ENCODE data around the gene LIPE.

Gene LIPE

GRCh38 chr19:42386974-42387707, 40.0 kb downstream of the LIPE start:
- Histone ChIP-seq H2AFZ (ENCODE audit: low read length) (peak overlapping the region; percentile 87), H4K20me1 (ENCODE audit: insufficient read depth, low read length, poor library complexity, severe bottlenecking) (no peaks in the 10 kb centered on the region), H3K4me3 (ENCODE audit: low read length, poor library complexity, severe bottlenecking) (peak overlapping the region; percentile 44), H3K27me3 (ENCODE audit: insufficient read depth, low read length, poor library complexity, severe bottlenecking) (no peaks in the 10 kb centered on the region), H3K4me2 (ENCODE audit: low read depth, low read length, poor library complexity, severe bottlenecking) (peak overlapping the region; percentile 57), H3K9ac (ENCODE audit: low read depth, low read length, poor library complexity, severe bottlenecking) (no peak overlapping the region), H3F3A (ENCODE audit: low read depth) (no peaks in the 10 kb centered on the region), H3K9me3 (ENCODE audit: insufficient read depth, low read depth, low read length) (no peaks in the 10 kb centered on the region), H3K9me2 (replicated peaks; ENCODE audit: low read depth, low read length) (no peaks in the 10 kb centered on the region), H3K79me2 (ENCODE audit: insufficient read depth, low read length) (no peaks in the 10 kb centered on the region), H3K4me1 (ENCODE audit: insufficient read depth, low read length, poor library complexity, severe bottlenecking) (peaks cover 6% of the 10 kb centered on the region), H3K36me3 (ENCODE audit: insufficient read depth, low read length) (no peaks in the 10 kb centered on the region)
- TF ChIP-seq CTCF (conservative IDR thresholded peaks at IDR 0.05; ENCODE audit: low read length), result peak; percentile 36
- TF ChIP-seq EZH2phosphoT487 (IDR thresholded peaks at IDR 0.05; ENCODE audit: borderline replicate concordance), result no peak

GRCh38 chr19:42380155-42380554, 47.0 kb downstream of the LIPE start:
- H3K4me3 ChIP-seq (ENCODE audit: low read length, poor library complexity, severe bottlenecking), result no peak overlapping the region
- H3F3A ChIP-seq (ENCODE audit: low read depth), result no peaks in the 10 kb centered on the region
- no peak overlapping the region for H2AFZ ChIP-seq (ENCODE audit: low read length)
- H3K9ac ChIP-seq (ENCODE audit: low read depth, low read length, poor library complexity, severe bottlenecking), result no peak overlapping the region
- no peaks in the 10 kb centered on the region for H4K20me1 ChIP-seq (ENCODE audit: insufficient read depth, low read length, poor library complexity, severe bottlenecking)
- H3K4me1 ChIP-seq (ENCODE audit: insufficient read depth, low read length, poor library complexity, severe bottlenecking), result no peaks in the 10 kb centered on the region
- H3K79me2 ChIP-seq (ENCODE audit: insufficient read depth, low read length), result no peaks in the 10 kb centered on the region
- TF ChIP-seq CTCF (conservative IDR thresholded peaks at IDR 0.05; ENCODE audit: low read length) (no peak), EZH2phosphoT487 (IDR thresholded peaks at IDR 0.05; ENCODE audit: borderline replicate concordance) (no peak)
- H3K27me3 ChIP-seq (ENCODE audit: insufficient read depth, low read length, poor library complexity, severe bottlenecking), result no peaks in the 10 kb centered on the region
- H3K9me2 ChIP-seq (replicated peaks; ENCODE audit: low read depth, low read length), result no peaks in the 10 kb centered on the region
- H3K4me2 ChIP-seq (ENCODE audit: low read depth, low read length, poor library complexity, severe bottlenecking), result no peak overlapping the region
- no peaks in the 10 kb centered on the region for H3K9me3 ChIP-seq (ENCODE audit: insufficient read depth, low read depth, low read length)
- no peaks in the 10 kb centered on the region for H3K36me3 ChIP-seq (ENCODE audit: insufficient read depth, low read length)

- H3K9ac ChIP-seq (ENCODE audit: low read depth, low read length, poor library complexity, severe bottlenecking), result no peak overlapping the region
- no peak overlapping the region for H3K4me2 ChIP-seq (ENCODE audit: low read depth, low read length, poor library complexity, severe bottlenecking)
- no peaks in the 10 kb centered on the region for H3K9me3 ChIP-seq (ENCODE audit: insufficient read depth, low read depth, low read length)
- no peak overlapping the region for H3K4me3 ChIP-seq (ENCODE audit: low read length, poor library complexity, severe bottlenecking)
- TF ChIP-seq EZH2phosphoT487 (IDR thresholded peaks at IDR 0.05; ENCODE audit: borderline replicate concordance) (no peak), CTCF (conservative IDR thresholded peaks at IDR 0.05; ENCODE audit: low read length) (no peak)
- no peaks in the 10 kb centered on the region for H4K20me1 ChIP-seq (ENCODE audit: insufficient read depth, low read length, poor library complexity, severe bottlenecking)
- H3F3A ChIP-seq (ENCODE audit: low read depth), result no peaks in the 10 kb centered on the region
- H2AFZ ChIP-seq (ENCODE audit: low read length), result no peak overlapping the region
- no peaks in the 10 kb centered on the region for H3K27me3 ChIP-seq (ENCODE audit: insufficient read depth, low read length, poor library complexity, severe bottlenecking)
- H3K4me1 ChIP-seq (ENCODE audit: insufficient read depth, low read length, poor library complexity, severe bottlenecking), result no peaks in the 10 kb centered on the region
- no peaks in the 10 kb centered on the region for H3K79me2 ChIP-seq (ENCODE audit: insufficient read depth, low read length)
- H3K36me3 ChIP-seq (ENCODE audit: insufficient read depth, low read length), result no peaks in the 10 kb centered on the region
- H3K9me2 ChIP-seq (replicated peaks; ENCODE audit: low read depth, low read length), result no peaks in the 10 kb centered on the region
Observed at GRCh38 chr19:42378225-42379215, 48.7 kb downstream of the LIPE start.
